ENCODE data around the gene SOBP.

The SOBP gene

DNA sequence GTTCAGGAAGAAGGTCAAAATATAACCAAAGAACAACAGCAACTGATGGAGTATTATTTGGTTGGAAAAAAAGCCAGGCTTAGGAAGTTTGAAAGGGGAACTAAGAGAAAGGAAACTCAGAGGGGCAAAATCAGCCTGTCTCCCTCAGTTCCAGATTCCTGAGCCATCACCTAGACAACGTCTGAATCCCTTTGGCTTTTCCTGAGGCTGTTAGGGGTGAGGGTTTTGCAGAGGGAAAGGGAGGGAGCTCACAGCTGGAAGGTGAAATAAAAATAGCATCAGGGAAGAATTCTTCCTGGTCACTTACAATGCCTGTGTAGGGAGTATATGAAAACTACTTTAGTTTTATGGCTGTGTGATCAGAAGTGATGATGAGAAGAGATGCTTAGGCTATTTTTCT, 100.5 kb downstream of the SOBP start:
- no peak for DNase-seq

DNA sequence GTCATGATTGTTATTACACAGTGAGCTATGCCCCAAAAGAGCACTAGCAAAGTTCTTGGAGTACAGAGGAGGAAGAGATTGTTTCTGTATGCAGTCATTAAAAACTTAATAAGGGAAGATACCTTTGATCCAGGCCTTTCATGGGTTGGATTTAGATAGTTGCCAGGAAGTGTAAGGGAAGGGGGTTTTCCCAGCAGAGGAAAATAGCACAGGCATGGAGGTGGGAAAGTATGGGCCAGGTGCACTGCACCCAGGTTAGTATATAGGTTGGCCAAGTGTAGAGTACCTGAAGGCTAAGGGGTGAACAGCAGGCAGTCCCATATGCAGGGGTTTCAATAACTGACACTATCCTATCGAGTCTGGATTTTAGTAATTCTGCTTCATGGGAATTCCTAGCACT, 101.4 kb downstream of the SOBP start:
- no peak for DNase-seq

DNA sequence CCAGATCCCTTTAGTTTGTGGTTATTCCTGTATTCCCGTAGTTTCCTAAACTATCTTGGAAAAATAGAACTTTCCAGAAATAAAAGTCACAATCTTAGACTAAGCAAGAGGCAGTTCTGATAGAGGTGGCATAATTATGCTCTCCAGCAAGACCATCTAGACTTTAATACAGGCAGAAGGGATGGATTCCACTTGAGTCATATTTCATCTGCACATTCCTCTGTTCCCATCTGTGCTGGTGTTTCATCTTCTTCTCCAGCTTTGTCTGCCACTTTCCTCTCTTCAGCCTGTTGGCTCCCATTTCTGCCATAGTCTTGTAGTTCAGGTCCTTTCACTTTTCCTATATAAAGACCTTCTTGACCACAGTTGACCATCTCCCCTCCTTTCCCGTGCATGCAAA, 102.9 kb downstream of the SOBP start:
- DNase-seq, result no peak

DNA sequence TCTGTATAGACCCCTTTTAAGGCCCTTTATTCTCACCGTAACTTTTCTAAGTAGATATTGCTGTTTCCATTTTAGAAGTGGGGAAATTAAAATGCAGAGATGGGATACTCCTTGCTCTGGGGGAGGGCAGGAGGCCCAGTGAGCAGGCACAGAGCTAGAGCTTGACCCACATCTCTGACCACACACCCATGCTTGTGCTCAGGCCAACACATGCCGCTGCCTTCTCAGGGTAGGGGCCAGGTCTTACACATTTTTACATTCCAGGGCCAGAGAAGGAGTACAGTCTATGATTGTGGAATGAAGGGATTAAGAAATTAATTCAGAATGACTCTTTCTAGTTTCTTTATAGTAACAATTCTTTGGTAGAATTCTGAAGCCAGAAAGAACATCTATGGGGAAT, 104.8 kb downstream of the SOBP start:
- DNase-seq, result no peak

DNA sequence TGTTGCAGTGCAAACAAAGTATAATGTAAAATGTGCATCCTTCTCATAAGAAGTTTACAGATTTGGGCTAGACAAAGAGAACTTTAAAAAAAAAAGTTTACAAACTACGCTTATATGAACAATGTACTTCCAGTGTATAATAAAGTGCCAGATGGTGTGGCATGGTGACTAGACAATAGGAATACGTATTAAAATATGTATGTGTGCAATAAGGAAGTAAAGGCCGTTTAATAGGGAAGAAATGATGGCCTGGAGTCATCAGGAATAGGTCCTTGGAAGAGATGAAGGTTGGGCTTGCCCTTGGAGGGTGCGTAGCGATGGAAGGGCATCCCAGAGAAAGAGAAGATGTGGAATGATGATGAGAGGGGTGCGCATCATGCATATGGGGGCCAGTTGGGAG, 108.2 kb downstream of the SOBP start:
- no peak for DNase-seq

DNA sequence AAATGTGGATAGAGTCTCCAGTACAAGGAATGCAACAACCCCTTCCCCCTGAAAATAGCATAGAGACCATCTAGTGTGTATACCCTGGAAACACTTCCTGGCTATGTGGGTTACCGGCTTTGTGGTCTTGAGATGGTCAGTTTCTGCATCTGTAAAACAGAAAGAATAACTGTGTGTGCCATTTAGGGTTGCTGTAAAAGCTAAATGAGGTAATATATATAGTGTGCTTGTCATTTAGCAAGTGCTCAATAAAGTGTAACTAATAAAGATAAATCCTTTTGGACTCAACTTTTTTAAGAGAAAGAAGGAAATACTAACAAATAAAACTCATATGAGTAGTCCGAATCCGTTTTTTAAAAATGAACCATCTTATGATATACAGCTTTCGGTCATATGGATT, 109.1 kb downstream of the SOBP start:
- no peak for DNase-seq

DNA sequence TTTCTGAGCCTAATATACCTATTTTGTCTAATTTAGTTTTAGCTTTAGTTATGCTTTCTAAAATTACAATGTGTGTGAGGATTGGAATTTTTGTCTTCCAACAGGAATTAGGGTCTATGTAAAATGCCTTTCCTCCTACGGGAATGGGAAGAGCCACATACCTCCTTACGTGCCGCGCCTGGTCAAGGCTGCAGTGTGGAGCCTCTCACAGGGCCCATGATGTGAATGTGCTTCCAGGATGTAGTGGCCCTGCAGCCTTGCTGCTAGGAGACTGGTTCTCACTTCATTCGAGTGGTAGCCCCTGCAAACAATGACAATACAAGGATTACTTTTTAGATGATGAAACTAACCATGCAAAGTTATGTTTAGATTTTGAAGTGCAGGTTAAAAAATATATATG, 110.2 kb downstream of the SOBP start:
- DNase-seq, result no peak

DNA sequence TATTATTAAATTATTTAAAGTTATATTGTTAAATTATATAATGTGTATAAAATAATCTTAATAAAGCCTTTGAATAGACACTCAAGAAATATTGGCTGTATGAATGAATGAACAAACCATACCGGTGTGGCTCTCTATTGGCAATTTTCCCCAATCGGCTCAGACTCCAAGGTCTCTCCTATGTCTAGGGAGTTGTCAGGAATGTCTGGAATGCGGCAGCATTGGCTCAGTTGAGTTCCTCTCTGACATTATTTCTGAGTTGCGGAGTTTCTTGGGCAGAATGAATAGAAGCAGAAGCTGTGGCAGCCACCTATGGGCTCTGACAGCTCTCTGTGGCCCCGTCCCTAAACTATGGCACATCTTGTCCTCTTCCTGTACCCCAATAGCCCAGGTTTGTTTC, 111.0 kb downstream of the SOBP start:
- DNase-seq, result peak; percentile 67

DNA sequence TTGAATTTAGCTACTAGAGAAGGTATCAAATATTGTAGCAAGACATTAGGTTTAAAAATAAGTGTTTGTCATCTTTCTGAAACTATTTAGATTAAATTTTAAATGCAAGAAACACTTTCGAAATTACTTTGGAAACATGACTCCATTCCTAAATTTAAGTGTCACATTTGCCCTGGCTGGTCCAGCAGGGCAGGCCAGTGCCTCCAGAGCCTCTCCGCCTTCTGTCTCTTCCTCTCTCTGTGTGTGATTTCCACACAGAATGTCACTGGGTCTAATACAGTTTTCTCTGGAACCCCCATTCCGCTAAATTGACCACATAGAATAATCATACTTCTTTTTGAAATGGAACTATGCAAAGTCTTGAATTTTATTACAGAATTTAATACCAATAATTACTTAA, 111.5 kb downstream of the SOBP start:
- DNase-seq, result no peak

DNA sequence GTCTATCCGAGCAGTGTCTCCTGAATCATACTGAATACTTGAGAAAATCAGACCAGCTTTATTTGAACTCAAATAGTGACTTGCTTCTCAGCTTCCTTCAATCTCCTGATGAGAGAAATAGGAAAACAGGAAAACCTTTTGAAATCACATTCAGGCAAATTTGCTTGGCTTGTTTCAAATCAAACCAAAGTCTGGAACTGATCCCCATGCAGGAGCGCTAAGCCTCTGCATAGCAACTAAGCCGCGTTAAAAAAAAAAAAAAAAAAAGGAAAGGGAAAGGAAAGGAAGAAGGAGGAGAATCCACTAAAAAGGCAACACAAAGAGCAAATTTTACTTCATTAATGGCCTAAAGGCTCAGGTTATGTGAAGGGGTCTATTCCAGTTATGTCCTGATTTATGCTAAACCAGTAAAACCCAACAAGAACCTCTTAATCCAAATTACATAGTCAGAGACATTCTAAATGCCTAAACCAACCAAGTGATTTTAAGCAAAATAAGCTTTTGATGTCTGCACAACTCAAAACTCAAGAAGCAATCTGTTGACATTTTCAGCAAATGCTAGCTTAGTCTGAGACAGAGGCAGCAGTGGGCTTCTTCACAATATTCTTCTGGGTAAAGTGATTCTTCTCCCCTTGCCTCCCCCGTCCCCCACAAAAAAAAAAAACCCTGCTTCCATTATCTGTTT, 112.5 kb downstream of the SOBP start:
- no peak for DNase-seq

DNA sequence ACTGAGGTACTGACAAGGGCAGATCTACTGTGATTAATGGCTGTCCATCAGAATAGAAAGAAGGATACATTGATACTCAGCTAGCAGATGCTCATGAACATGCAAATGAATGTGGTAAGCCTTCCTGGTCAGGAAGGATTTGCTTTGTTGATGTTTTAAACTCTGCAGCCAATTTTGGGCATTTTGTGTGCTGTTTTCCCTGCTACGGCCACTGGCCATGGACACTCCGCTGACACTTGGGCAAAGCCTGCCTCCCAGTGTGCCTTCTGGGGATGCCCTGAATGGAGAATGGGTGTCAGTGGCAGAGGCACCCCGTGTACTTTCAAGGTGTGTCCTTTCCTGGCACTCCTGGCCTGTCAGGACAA, 113.1 kb downstream of the SOBP start:
- no peak for DNase-seq

DNA sequence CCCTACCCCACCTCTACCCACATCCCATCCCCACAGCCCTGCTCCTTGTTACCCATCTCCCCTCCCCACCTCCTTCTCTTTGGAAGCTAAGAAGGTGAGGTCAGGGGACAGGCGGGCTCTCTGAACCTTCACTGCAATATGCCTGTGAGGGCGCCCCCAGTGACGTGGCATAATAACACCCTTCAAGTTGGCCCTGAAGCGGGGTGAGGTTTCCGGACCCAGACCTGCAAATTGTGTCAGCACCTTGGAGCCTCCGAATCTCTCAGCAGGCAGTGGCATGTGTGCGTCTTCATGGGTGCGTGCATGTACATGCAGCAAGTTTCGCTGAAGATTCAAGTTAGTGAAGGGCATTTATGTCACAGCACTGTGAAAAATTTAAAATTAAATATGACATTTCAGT, 114.6 kb downstream of the SOBP start:
- no peak for DNase-seq

DNA sequence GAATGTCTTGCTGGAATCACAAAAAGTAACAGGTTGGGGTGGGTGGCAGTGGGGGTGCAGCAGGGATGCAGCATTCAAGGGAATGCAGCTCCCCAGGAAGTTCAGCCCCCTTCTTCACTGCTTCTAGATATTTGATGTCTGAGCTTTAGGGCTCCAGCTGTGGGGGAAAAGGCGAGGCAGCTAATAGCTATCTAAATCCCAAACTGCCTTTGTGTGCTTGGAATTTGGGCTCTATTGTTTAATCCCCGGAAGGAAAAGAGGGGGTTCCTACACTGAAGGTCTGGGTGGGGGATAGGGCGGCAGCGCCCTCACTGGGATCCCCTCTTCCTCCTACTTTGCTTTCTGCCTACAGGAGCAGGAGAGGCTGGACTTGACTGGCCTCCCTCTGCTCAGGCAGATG, 116.5 kb downstream of the SOBP start:
- DNase-seq, result no peak

DNA sequence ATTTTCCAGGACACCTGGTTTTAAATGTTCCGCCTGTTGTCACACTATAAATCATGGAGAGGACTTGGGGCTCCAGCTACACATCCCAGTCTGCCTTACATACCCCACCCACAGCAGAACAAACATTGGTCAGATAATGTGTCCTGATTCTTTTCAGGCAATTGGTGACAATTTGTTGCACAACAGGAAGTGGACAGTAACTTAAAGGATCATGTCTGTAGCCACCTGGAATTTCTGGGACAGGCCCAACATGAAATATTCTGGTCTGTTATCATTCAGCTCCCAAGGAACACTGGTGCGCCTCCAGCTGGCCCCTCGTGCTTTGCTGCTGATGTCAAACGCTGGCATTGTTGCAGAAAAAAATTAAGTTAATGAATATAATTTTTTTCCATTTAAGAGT, 117.2 kb downstream of the SOBP start:
- DNase-seq, result peak; percentile 68

DNA sequence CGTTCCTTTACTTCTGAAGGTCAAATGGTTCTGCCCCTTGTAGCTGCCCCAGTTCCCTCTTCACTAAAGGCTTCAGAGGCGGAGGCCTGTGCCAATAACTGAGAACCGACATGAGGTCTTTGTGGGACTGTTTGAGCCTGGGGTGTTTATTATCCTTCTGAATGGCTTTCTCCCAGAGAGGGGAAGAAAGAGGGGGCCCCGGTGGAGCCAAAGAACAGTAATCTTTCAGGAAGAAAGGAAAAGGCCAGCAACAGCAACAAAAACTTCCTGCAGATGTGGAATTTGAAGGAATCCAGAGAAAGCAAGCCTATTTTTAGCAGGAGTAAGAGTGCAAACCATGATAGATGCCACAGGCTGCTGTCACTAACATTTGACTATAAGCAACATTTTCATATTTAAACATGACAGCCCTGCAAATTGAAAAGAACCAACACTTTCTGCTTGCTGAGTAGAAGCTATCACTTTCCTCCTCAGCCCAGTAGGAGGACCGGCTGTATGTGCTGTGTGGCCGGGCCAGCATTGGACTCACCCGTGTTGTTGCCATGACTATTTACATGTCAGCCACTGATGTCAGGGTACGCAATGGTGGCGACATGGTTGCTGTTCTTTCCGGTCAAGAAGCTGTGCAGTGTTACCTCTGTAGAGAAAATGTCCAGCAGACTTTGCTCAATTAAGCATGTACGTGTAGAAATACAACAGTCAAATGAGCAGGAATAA, 121.3 kb downstream of the SOBP start:
- no peak for DNase-seq

DNA sequence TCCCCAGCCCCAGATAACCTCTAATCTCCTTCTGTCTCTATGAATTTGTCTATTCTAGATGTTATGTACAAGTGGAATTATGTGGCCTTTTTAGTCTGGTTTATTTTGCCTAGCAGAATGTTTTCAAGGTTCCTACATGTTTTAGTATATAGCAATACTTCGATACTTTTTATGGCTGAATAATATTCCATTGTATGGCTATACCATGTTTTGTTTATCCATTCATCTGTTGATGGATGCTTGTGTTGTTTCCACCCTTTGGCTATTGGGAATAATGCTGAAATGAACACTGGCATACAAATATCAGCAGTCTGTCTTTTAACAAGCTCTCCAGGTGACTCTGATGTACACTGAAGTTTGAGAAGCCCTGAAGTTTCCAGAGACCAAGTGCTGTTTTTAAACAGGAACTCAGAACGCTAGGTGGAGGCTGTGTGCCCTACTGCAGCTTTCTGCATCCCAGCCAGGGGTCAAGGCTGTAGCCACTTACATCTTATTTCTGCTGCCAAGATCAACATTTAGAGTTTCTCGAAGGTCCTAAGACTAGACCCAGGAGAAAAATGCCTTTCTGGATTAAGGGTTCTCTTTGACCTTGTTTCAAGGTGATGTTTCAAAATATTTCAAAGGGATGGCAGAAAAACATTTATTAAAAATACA, 123.0 kb downstream of the SOBP start:
- DNase-seq, result no peak

DNA sequence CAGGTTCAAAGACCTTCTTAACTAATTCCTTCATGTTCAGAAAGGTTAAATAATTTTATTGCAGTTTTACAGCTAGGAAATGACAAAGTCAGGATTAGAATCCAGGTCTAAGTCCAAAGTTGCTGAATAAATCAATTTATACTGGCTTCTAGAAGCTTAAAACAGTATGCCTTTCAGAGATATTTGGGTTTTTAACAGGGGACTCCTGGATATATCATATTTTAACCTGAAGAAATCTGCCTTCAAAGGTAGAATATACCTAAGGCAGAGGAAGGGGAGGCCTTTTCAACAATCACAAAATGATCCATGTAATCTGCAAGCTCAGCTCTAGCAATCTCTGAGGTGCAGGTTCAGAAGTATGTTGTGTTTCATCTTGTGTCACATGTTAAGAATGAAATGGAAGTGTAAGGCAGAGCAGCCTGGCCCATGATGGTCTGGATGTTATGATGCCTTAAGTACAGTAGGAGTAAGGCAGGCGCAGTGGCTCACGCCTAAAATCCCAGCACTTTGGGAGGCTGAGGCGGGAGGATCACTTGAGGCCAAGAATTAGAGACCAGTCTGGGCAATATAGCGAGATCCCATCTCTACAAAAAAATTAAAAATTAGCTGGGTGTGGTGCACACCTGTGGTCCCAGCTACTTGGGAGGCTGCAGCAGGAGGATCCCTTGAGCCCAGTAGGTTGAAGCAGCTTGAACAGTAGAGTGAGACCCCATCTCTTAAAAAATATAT, 123.9 kb downstream of the SOBP start:
- no peak for DNase-seq

DNA sequence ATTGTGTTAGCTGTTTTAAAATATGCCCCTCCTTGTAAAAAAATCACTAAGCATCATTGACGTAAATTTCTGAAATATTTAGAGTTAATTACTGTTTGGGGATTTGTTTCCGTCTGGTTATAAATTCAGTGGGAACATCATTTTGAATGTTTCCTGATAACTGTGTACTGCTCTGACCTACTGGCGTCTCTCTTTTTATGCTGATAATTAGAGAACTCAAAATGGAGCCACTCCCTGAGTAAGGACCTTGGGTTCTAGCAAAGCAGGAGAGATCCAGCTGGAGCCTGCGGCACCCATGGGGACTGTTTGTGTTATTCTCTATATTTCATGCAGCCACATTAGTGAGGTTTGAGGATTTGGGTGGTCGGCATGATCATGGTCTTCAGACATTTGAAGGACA, 124.9 kb downstream of the SOBP start:
- DNase-seq, result no peak

DNA sequence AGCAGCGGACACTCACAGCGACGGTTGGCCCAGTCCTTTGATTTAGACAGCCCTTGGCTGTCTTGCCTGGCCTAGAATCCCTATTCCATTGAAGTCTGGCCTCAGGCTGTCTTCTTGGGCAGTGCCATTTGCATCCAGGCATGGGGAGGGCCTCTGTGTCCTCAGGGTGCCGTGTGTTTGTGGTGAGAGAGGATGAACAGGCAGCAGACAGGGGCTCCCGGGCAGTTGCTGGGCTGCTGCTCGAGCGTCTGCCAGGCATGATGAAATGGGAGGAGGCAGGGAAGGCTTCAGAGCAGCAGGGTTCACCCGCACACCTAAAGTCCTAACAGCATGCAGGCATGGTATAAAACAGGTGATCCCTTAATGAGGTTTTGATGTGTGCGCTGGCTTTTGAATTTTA, 126.9 kb downstream of the SOBP start:
- no peak for DNase-seq

DNA sequence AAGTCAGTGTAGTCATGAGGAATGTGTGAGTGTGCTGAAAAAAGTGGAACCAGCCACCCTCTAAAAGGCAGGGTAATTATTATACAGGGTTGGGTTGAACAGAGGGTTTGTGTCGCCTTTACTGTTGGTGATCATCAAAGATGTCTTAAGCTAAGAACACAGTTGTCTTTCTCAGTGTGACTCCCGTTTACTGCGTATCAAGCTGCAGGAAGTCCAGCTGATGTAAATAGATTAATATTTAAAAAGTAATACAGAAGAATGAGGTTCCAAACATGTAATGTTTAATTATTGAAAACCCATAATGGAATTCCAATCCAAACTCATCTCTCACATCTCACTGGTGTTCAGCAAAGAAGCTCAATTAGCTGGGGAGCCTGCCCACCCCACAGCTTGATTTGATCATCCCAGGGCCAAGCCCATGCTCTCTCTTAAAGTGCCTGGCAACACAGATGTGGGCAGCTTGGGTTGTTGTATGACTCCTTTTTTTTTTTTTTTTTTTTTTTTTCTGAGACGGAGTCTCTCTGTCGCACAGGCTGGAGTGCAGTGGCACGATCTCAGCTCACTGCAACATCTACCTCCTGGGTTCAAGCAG, 127.5 kb downstream of the SOBP start:
- DNase-seq, result no peak

DNA sequence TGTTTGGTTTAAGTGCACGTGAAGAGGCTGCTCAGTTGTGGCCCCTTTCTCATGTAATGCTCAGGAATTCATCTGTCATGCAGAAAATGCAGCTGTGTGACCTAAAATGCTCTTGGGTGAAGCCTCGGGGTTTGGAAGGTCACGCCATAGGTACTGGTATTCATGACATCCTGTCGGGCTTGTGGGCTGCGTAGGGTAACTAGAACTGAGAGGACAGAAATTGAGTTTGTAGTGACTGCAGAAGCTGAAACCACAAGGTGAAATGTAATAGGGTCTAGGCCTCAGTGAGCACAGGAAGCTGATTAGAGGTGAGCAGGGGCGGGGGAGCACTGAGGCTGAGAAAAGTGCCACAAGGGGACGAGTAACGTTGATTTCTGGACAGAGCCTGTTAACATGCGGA, 128.8 kb downstream of the SOBP start:
- DNase-seq, result no peak

DNA sequence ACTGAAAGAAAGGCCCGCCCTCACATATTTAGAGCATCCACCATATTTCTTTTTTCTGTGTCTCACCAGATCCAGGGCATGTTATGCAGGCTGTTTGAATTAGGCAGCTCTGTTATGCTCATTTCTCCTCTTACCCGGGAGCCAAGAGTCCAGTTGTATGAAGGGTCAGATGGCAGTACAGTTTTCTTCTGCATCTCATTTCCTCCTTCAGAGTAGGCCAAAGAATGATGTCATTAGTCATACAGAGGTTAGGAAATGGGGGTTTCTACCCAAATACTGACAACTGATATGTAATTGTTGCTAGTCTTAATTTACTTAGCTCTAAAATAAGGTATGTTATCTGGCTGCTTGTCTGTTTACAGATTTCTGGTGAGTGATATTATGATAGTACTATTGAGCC, 130.8 kb downstream of the SOBP start:
- no peak for DNase-seq

DNA sequence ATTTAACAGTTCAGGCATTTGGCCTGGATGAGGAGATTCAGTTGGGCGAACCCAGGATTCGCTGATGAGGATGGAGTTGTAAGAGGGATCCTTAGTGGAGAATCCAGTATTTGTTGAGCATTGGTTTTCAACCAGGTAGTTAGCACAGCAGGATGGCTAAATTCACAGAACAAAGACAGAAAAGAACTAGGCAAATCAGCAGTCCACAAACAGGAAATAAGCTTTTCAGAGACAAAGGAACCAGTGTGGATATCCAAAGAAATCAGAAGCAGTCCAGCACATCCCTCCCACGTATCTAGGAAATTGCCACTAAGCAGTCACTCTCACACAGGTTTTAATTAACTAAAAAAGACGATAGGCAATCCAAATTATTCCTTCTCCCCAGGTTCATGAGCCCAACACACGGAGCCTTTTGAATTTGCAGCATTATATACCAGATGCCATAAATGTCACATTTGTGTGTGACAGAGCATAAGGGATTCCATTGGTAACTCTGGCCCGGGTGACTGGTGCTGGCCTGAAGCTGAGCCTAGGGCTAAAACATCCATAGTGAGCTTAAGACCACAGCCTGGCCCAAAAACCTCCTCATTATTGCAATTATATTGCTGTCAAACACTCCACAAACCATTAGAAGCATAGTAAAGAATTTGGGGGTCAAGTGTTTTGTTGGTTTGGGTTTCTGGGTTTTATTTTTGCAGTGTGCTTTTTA, 131.5 kb downstream of the SOBP start:
- DNase-seq, result no peak

Measured in femur (tissue), 1 donor.